Measurements from ENCODE around the gene FBF1. TPM values are rescaled to one million over a fixed set of nuclear protein-coding genes. Genes with fewer than 3 reads are reported as not detected.

The FBF1 gene
- total RNA-seq, 1 donor from 2014 or later = 5.1 TPM

- H3K9me3 Mint-ChIP-seq (ENCODE audit: unreplicated experiment) = no peaks in the 10 kb centered on the region
- Histone ChIP-seq H3K79me2 (ENCODE audit: insufficient read depth, low read length) (peaks cover 13% of the 10 kb centered on the region), H3K4me2 (ENCODE audit: low read length) (no peak overlapping the region), H3K4me1 (ENCODE audit: insufficient read depth, low read length) (peaks cover 5% of the 10 kb centered on the region), H3K9me3 (ENCODE audit: insufficient read depth, low read depth, low read length) (no peaks in the 10 kb centered on the region), H3K27me3 (ENCODE audit: insufficient read depth, low read length) (no peaks in the 10 kb centered on the region), H3K4me3 (ENCODE audit: insufficient read depth, low read depth, low read length) (no peak overlapping the region), H4K20me1 (ENCODE audit: insufficient read depth, low read length) (no peaks in the 10 kb centered on the region), H2AFZ (ENCODE audit: low read depth, low read length) (peak overlapping the region; percentile 10), H3K9ac (ENCODE audit: low read length) (no peak overlapping the region), H3K36me3 (ENCODE audit: insufficient read depth, low read length) (no peaks in the 10 kb centered on the region), H3K27ac (ENCODE audit: low read depth, low read length) (no peak overlapping the region)
- FAIRE-seq = no peak
- no peak for DNase-seq (ENCODE audit: low read depth)
- H3K4me3 Mint-ChIP-seq (ENCODE audit: unreplicated experiment) = no peak overlapping the region
- TF ChIP-seq CTCF (IDR thresholded peaks at IDR 0.05; ENCODE audit: insufficient read depth, low read depth, low read length) = no peak
- TF ChIP-seq EZH2 (IDR thresholded peaks at IDR 0.05; ENCODE audit: insufficient read depth, low read length) = no peak
- H3K27ac Mint-ChIP-seq (ENCODE audit: unreplicated experiment) = no peak overlapping the region
- H3K27me3 Mint-ChIP-seq (ENCODE audit: low read depth, unreplicated experiment) = peaks cover 2% of the 10 kb centered on the region
- H3K4me1 Mint-ChIP-seq (ENCODE audit: low read depth, unreplicated experiment) = no peaks in the 10 kb centered on the region
- no peaks in the 10 kb centered on the region for H3K36me3 Mint-ChIP-seq (ENCODE audit: low read depth, unreplicated experiment)
Measured at GRCh38 chr17:75908201-75908600, 32.6 kb downstream of the FBF1 start.

- FAIRE-seq = no peak
- Mint-ChIP-seq H3K4me1 (ENCODE audit: low read depth, unreplicated experiment) (peaks cover 1% of the 10 kb centered on the region), H3K27ac (ENCODE audit: unreplicated experiment) (no peak overlapping the region)
Measured at GRCh38 chr17:75906143-75906884, 34.5 kb downstream of the FBF1 start.

More at GRCh38 chr17:75906143-75906884, 34.5 kb downstream of the FBF1 start:
- H3K79me2 ChIP-seq (ENCODE audit: insufficient read depth, low read length) = peaks cover 16% of the 10 kb centered on the region
- H3K9me3 ChIP-seq (ENCODE audit: insufficient read depth, low read depth, low read length) = no peaks in the 10 kb centered on the region
- H3K4me3 ChIP-seq (ENCODE audit: insufficient read depth, low read depth, low read length) = no peak overlapping the region
- no peak for DNase-seq (ENCODE audit: low read depth)
- no peak overlapping the region for H3K9ac ChIP-seq (ENCODE audit: low read length)
- H3K4me3 Mint-ChIP-seq (ENCODE audit: unreplicated experiment) = no peak overlapping the region
- no peaks in the 10 kb centered on the region for H3K36me3 Mint-ChIP-seq (ENCODE audit: low read depth, unreplicated experiment)
- peaks cover 5% of the 10 kb centered on the region for H3K36me3 ChIP-seq (ENCODE audit: insufficient read depth, low read length)
- H3K27ac ChIP-seq (ENCODE audit: low read depth, low read length) = no peak overlapping the region
- peaks cover 3% of the 10 kb centered on the region for H4K20me1 ChIP-seq (ENCODE audit: insufficient read depth, low read length)
- no peak overlapping the region for H2AFZ ChIP-seq (ENCODE audit: low read depth, low read length)
- TF ChIP-seq CTCF (IDR thresholded peaks at IDR 0.05; ENCODE audit: insufficient read depth, low read depth, low read length) = no peak
- TF ChIP-seq EZH2 (IDR thresholded peaks at IDR 0.05; ENCODE audit: insufficient read depth, low read length) = no peak
- H3K27me3 Mint-ChIP-seq (ENCODE audit: low read depth, unreplicated experiment) = peaks cover 2% of the 10 kb centered on the region
- peaks cover 5% of the 10 kb centered on the region for H3K4me1 ChIP-seq (ENCODE audit: insufficient read depth, low read length)
- no peaks in the 10 kb centered on the region for H3K9me3 Mint-ChIP-seq (ENCODE audit: unreplicated experiment)
- no peak overlapping the region for H3K4me2 ChIP-seq (ENCODE audit: low read length)
- H3K27me3 ChIP-seq (ENCODE audit: insufficient read depth, low read length) = no peaks in the 10 kb centered on the region

Measured in astrocyte (in vitro differentiated cells and primary cell).